K562 (cell line): ENCODE measurements around the gene LETM1. TPM values are rescaled to one million over a fixed set of nuclear protein-coding genes. Genes with fewer than 3 reads are reported as not detected.

ENCODE experiments used
- ATF4 ChIP-seq: fragments of 450-650 bp; formaldehyde crosslinking; IDR thresholded peaks from 2 replicates; pipeline ENCODE4 v1.4.0; 2022; ENCODE audit warnings: mild to moderate bottlenecking, moderate library complexity
- CREM ChIP-seq: IDR thresholded peaks from 2 replicates; pipeline ENCODE4 v1.6.1; 2014; ENCODE audit warnings: antibody characterized with exemption, low read depth
- GATA2 ChIP-seq: sonication (generic); formaldehyde crosslinking; IDR thresholded peaks from 2 replicates; pipeline ENCODE4 v1.4.0; 2020; ENCODE audit warnings: mild to moderate bottlenecking, missing genetic modification reagents
- HDAC1 ChIP-seq, 2 experiments: fragments of 450-650 bp; IDR thresholded peaks; 2 replicates each; pipeline ENCODE4 v1.6.1; 2016 to 2017; ENCODE audit warnings: inconsistent platforms in 1 of 2, mild to moderate bottlenecking in 1 of 2, moderate library complexity in 1 of 2
- LEF1 ChIP-seq: fragments of 450-650 bp; IDR thresholded peaks from 2 replicates; pipeline ENCODE4 v1.6.1; 2016; ENCODE audit warnings: mild to moderate bottlenecking
- MEIS2 ChIP-seq: fragments of 450-650 bp; IDR thresholded peaks from 2 replicates; pipeline ENCODE4 v1.6.1; 2014; ENCODE audit warnings: mild to moderate bottlenecking; ENCODE audit not compliant: partially characterized antibody
- NR2C1 ChIP-seq, 2 experiments: fragments of 450-650 bp; IDR thresholded peaks; 2 replicates each; pipeline ENCODE4 v1.6.1; 2017; ENCODE audit warnings: mild to moderate bottlenecking in 2 of 2, antibody characterized with exemption in 1 of 2, inconsistent platforms in 1 of 2, missing compliant biosample characterization in 1 of 2, missing genetic modification characterization in 1 of 2
- SMARCA5 ChIP-seq: fragments of 450-650 bp; IDR thresholded peaks from 2 replicates; pipeline ENCODE4 v1.6.1; 2016
- STAT5A ChIP-seq: IDR thresholded peaks from 2 replicates; pipeline ENCODE4 v1.6.1; 2012; ENCODE audit warnings: low read length, inconsistent platforms, borderline replicate concordance
- TBL1XR1 ChIP-seq, 2 experiments: IDR thresholded peaks; 2 replicates each; pipeline ENCODE4 v1.6.1; 2012; ENCODE audit warnings: improper control_type of control experiment in 2 of 2, low read length in 2 of 2, mild to moderate bottlenecking in 1 of 2
- ZNF140 ChIP-seq: fragments of 250-450 bp; sonication (Bioruptor Pico); IDR thresholded peaks from 2 replicates; pipeline ENCODE4 v1.8.0; 2021; ENCODE audit warnings: moderate library complexity, mild to moderate bottlenecking, inconsistent platforms
- ZNF395 ChIP-seq: fragments of 200-800 bp; sonication (Bioruptor generic); IDR thresholded peaks from 2 replicates; pipeline ENCODE4 v1.6.1; 2017; ENCODE audit warnings: missing genetic modification characterization, missing compliant biosample characterization
- ZNF583 ChIP-seq: fragments of 250-450 bp; sonication (Bioruptor Pico); IDR thresholded peaks from 2 replicates; pipeline ENCODE4 v1.4.0; 2020
- polyA plus RNA-seq, 8 experiments: library from polyadenylated mRNA; depleted of rRNA in 4 of 8; stranded (reverse) in 5 of 8; unstranded in 3 of 8; fragments of >200 nt; fragmentation: Nextera tagmentation in 2 of 8; fragmentation: Illumina TruSeq in 1 of 8; extraction: Ambion mirVana in 2 of 8; extraction: Trizol in 1 of 8; gene quantifications; 2 replicates each; pipeline versions ENCODE4 v1.2.1 to v1.2.3, GENCODE V29; 2011 to 2014; ENCODE audit warnings: inconsistent platforms in 1 of 8, missing spikeins in 1 of 8
- total RNA-seq, 7 experiments: library from RNA; depleted of rRNA in 6 of 7; stranded (reverse); fragments of >200 nt in 6 of 7; fragmentation: Illumina TruSeq in 2 of 7; extraction: Trizol in 2 of 7; gene quantifications; 2 replicates each; pipeline versions ENCODE4 v1.2.1 to v1.2.3, GENCODE V29; 2011 to 2021; ENCODE audit warnings: low replicate concordance in 1 of 7
- TF ChIP-seq, protein P1 (sequence below): IDR thresholded peaks from 2 replicates; pipeline ENCODE4 v1.6.1; 2014; ENCODE audit warnings: antibody characterized with exemption
- TF ChIP-seq, protein P2 (sequence below), 2 experiments: IDR thresholded peaks; 2 replicates each; pipeline ENCODE4 v1.6.1; 2012; ENCODE audit warnings: improper control_type of control experiment in 2 of 2, low read depth in 2 of 2, low read length in 2 of 2, borderline replicate concordance in 1 of 2
- TF ChIP-seq, protein P3 (sequence below), 3 experiments: fragments of 200-800 bp in 1 of 3; fragments of 250-450 bp in 1 of 3; fragments of 450-650 bp in 1 of 3; sonication (Bioruptor Pico) in 1 of 3; sonication (Bioruptor generic) in 1 of 3; formaldehyde crosslinking in 1 of 3; IDR thresholded peaks; 2 replicates each; pipeline versions ENCODE4 v1.6.1 to v1.8.0; 2016 to 2022; ENCODE audit warnings: mild to moderate bottlenecking in 2 of 3, missing genetic modification characterization in 2 of 3, missing compliant biosample characterization in 1 of 3, moderate library complexity in 1 of 3

The LETM1 gene
- total and polyA plus RNA-seq, 9 of the 15 experiments (the other 6 are each of a cell fraction or from before 2014, with no cell fraction given), result 3.9 to 109 (median 35.0) TPM

DNA sequence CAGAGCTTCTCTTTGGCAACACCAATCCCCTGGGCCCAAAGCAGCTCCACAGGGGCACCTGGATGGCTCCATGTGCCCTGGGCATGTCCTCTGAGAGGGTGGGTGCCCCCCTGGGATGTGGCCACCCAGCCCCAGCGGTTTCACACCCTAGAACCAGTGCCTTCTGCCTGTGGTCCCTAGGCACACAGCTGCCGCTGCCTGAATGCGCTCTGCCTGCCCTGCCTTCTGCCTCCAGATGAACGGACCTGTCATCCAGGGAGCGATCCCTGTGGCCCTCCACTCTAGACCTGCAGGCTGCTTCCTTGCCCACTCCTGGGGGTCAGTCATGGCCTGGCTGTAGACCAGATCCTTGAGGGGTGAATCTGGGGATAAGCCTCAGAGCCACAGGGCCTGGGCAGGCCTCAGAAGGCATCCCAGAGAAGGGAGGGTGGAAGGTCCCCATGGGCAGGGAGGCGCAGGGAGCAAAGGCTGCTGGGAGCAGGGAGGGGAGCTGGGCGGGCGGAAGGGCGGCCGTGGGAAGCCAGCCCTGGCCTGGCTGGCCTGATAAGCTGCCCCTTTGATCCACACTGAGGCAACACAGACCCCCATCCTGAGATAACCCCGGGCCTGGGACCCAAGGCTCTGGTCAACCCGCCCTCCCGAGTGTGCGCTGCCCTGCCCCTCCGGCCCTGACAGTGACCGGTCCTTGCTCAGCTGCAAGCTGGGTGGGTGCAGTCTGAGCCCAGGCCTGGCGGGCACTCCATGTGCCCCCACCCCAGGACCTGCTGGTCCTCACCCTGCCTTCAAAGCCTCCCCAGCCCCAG, 71.0 kb downstream of the LETM1 start (continued):
- peak; percentile 85 for TF ChIP-seq ZNF395
- TF ChIP-seq LEF1, result peak; percentile 95; the same call in 1 of the 2 replicates
- TF ChIP-seq, protein P1, sequence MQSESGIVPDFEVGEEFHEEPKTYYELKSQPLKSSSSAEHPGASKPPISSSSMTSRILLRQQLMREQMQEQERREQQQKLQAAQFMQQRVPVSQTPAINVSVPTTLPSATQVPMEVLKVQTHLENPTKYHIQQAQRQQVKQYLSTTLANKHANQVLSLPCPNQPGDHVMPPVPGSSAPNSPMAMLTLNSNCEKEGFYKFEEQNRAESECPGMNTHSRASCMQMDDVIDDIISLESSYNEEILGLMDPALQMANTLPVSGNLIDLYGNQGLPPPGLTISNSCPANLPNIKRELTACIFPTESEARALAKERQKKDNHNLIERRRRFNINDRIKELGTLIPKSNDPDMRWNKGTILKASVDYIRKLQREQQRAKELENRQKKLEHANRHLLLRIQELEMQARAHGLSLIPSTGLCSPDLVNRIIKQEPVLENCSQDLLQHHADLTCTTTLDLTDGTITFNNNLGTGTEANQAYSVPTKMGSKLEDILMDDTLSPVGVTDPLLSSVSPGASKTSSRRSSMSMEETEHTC, result no peak
- TF ChIP-seq ZNF583 (CRISPR knock-in tag), result peak; percentile 91
- peak; percentile 62 for TF ChIP-seq MEIS2
- TF ChIP-seq GATA2 (CRISPR knock-in tag), result peak; percentile 93
- TF ChIP-seq, protein P2, sequence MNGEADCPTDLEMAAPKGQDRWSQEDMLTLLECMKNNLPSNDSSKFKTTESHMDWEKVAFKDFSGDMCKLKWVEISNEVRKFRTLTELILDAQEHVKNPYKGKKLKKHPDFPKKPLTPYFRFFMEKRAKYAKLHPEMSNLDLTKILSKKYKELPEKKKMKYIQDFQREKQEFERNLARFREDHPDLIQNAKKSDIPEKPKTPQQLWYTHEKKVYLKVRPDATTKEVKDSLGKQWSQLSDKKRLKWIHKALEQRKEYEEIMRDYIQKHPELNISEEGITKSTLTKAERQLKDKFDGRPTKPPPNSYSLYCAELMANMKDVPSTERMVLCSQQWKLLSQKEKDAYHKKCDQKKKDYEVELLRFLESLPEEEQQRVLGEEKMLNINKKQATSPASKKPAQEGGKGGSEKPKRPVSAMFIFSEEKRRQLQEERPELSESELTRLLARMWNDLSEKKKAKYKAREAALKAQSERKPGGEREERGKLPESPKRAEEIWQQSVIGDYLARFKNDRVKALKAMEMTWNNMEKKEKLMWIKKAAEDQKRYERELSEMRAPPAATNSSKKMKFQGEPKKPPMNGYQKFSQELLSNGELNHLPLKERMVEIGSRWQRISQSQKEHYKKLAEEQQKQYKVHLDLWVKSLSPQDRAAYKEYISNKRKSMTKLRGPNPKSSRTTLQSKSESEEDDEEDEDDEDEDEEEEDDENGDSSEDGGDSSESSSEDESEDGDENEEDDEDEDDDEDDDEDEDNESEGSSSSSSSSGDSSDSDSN (IDR thresholded peaks at IDR 0.05; ENCODE audit: borderline replicate concordance in 1 of 2, low read depth in 2 of 2, low read length in 2 of 2), result peak in 1 of 2 experiments; percentile 63; a peak in 1 of 4 replicates
- TF ChIP-seq ZNF140 (CRISPR knock-in tag), result peak; percentile 15; the same call in 1 of the 2 replicates
- 0 out of 2 replicates have a peak, but pooled peaks have one; percentile 37 for TF ChIP-seq SMARCA5
- peak; percentile 68; the same call in 1 of the 2 replicates for TF ChIP-seq STAT5A
- TF ChIP-seq HDAC1 (IDR thresholded peaks at IDR 0.05), result peak in 1 of 2 experiments; percentile 61; a peak in 2 of 4 replicates
- TF ChIP-seq NR2C1 (IDR thresholded peaks at IDR 0.05), result no peak
- peak; percentile 46; the same call in 1 of the 2 replicates for TF ChIP-seq NR2C1 (tag; IDR thresholded peaks at IDR 0.05)
- TF ChIP-seq, protein P3, sequence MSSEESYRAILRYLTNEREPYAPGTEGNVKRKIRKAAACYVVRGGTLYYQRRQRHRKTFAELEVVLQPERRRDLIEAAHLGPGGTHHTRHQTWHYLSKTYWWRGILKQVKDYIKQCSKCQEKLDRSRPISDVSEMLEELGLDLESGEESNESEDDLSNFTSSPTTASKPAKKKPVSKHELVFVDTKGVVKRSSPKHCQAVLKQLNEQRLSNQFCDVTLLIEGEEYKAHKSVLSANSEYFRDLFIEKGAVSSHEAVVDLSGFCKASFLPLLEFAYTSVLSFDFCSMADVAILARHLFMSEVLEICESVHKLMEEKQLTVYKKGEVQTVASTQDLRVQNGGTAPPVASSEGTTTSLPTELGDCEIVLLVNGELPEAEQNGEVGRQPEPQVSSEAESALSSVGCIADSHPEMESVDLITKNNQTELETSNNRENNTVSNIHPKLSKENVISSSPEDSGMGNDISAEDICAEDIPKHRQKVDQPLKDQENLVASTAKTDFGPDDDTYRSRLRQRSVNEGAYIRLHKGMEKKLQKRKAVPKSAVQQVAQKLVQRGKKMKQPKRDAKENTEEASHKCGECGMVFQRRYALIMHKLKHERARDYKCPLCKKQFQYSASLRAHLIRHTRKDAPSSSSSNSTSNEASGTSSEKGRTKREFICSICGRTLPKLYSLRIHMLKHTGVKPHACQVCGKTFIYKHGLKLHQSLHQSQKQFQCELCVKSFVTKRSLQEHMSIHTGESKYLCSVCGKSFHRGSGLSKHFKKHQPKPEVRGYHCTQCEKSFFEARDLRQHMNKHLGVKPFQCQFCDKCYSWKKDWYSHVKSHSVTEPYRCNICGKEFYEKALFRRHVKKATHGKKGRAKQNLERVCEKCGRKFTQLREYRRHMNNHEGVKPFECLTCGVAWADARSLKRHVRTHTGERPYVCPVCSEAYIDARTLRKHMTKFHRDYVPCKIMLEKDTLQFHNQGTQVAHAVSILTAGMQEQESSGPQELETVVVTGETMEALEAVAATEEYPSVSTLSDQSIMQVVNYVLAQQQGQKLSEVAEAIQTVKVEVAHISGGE (CRISPR knock-in tag; IDR thresholded peaks at IDR 0.05), result peak in 1 of 3 experiments; percentile 34; a peak in 1 of 6 replicates
- TF ChIP-seq CREM, result peak; percentile 52
- TF ChIP-seq ATF4 (CRISPR knock-in tag), result peak; percentile 74
- TF ChIP-seq TBL1XR1 (IDR thresholded peaks at IDR 0.05; ENCODE audit: low read length in 2 of 2), result peak; percentile 71 to 78; a peak in 3 of 4 replicates
